ENCODE measurements around the gene PKD1L1.
"Not testable (repeated sequence)": the region's sequence is repeated elsewhere in the genome, so short reads cannot be mapped to it uniquely, and the experiment has no call there.

The PKD1L1 gene

DNA sequence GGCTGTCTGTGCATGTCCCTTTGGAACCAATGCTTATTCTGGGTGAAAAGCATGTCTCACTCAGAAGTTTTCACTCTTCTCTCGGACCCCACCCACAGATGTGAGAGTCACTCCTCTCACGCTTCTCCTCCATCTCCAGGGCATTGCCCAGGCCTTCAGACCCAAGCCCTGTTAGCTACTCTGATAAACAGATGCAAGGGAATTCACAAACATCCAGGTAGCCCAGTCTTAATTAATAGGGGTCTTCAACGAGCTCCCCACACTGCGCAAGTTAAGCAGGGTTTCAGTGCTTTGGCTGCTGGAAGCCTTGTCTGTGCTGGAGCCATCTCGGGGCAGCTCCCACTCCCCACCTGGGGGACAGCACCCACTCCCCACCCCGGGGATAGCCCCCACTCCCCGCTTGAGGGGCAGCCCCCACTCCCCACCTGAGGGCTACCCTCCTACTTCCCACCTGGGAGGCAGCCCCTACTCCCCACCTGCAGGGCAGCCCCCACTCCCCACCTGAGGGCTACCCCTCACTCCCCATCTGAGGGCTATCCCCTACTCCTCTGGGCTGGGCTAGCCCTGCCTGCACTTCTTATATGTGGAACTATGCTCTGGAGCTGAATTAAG is 8.7 kb downstream of the PKD1L1 start:
- no peak for DNase-seq (ENCODE audit: low read depth in 2 of 2, low spot score in 1 of 2)

DNA sequence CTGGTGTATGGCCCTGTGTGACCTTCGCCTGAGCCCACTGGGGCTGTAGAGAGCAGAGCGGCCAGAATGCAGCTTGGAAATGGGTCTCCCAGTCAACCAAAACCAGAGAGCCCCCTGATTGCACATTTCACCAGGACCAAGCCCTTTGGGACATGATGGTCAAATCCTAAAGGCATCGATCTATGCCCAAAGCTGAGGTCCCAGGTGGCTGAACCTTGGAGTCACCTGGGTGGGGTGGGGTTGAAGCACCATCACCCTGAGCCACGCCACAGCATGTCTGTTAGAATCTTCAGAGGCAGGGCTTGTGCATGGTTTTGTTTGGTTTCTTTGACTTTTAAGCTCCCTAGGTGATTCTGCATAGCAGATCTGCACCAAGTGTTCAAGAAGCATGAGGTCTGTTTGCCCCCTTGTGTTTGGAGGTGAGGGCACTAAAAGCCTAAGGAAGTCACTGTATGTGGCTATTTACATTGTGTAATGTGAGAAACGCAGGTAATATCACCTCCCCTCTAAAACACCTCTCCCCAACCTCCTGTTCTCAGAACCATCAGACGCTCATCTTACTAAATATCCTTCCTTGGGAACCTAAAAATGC is 9.6 kb downstream of the PKD1L1 start:
- DNase-seq (ENCODE audit: low read depth in 2 of 2, low spot score in 1 of 2) = no peak

DNA sequence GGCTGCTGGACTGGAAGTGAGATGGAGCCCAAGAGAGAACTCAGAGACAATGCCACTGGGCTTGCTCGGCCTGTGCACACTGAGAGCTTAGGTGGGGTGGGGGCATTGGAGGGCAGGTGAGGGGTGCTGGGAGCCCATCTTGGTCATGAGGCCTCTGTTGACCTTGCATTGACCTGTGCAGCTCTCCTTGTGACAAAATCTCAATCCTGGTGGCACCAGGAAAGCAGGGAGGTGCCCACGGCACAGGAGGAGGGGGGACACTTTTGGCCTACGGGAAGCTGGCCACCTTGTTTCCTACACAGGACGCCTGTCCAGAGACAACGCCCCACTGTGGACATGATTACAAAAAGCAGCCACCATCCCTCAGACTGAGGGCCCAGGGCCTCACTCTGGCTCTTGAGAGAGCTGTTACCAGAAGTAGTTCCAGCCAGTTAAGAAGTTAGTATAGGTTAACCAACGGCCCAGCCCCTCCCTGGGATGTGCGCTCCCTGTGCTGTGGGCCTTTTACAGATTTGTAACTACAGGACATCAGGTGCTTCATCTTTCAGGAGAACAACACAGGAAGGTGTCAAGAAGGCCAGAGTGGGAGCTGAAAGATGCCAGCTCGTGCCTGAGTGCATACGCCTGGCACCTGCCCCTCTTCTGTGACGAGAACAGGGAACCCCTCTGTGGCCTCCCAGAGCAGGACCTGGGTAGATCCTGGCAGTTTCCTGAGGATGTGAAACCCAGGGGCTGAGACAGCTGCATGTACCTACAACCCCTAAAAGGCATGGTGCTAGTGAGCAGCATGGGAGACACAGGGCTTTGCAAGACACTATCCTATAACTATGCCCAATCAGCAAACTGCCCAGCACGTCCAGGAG is 10.3 kb downstream of the PKD1L1 start:
- DNase-seq (ENCODE audit: low read depth in 2 of 2, low spot score in 1 of 2) = no peak

DNA sequence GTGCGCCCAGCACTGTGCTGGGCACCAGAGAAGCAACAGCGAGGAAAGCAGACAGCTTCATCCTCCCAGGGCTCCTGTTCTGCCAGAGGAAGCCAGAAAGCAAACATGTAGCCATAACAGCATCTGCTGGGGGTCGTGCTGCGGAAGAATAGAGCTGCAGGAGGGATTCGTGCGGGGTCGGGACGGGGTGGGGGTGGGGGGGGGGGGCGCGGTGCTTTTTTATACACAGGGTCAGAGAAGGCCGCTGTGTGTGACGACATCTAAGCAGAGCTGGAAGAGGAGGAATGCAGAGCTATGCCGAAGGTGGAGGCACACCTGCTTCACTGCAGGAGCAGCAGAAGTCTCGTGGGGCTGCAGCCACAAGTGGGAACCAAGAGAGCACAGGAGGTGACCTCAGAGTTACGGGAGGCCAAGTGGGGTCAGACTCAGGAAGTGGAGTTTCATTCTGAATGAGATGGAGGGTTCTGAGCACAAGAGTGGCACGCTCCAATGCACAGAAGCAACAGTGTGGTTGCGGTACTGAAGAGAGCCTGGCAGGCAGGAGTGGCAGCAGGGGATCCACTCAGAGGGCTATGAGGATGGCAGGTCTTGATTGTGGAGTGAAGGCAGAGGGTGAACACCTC is 11.1 kb downstream of the PKD1L1 start:
- no peak for DNase-seq (ENCODE audit: low read depth in 2 of 2, low spot score in 1 of 2)

DNA sequence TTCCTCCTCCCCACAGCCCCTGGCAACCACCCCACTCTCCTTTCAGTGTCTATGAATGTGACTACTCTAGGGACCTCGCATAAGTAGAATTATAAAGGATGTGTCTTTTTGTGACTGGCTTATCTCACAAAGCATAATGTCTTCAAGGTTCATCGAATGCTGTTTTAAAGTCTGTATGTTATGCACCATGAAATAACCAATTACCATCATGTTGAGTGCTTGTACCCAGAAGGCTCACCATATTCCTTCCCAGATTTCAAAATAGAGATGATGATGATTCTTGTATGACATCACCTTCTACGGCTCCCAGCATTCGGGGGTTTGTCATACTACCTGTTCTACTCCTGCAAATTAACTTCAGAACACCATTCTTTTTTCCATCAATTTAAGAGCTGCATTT is 11.9 kb downstream of the PKD1L1 start:
- no peak for DNase-seq (ENCODE audit: low read depth in 2 of 2, low spot score in 1 of 2)

DNA sequence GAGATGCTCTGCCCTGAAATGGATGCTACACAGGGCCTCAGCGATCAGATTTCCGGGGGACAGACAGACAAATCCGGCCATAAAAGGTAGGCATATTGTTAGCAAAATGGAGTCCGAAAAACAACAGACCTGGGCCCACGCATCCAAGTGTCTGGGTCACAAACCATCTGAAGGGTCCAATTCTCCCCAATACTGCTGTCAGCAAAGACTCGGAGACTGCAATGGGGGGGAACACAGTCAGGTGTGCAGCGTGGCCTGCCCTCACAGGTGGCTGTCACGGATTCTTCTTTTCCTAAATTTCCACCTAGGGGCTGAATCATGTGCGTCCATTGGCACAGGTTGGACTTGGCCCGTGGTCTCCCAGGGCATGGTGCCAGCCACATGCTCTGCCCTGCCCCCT is 12.9 kb downstream of the PKD1L1 start:
- DNase-seq (ENCODE audit: low read depth in 2 of 2, low spot score in 1 of 2) = no peak

DNA sequence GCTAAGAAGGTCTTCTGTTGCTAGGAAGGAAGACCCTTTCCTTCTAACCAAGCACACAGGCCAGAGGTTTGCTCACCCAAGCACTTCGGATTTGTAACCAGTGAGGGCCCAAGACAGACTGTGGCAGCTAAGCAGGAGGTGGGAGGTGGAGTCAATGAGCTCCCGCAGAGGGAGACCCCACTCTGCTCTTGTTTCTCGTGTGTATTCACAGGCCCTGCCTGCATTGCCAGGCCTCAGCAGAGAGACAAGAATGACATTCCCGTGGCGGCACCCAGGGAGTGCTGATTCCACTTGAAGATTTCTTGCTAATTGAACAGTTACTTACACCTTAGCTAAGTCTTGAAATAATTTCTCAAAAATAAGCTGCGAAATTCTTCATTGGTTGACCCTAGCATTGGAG is 13.4 kb downstream of the PKD1L1 start:
- no peak for DNase-seq (ENCODE audit: low read depth in 2 of 2, low spot score in 1 of 2)

DNA sequence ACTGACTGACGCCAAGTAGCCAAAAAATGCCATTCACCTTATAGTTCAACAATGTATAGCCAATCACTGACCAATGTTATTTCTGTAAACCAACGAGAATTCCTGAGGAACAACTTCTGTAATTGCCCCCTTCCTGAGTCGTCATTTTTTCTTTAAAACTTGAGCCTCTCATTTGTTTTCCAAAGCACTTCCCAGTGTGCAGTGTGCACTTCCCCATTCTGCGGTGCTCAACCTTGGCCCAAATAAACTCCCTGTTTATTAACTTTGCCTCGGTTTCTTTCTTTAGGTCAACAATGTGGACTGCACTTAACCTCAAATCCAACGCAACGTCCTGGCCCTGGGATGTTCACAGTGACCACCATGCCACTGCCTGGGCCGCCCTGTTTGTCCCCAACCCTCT is 15.1 kb downstream of the PKD1L1 start:
- no peak for DNase-seq (ENCODE audit: low read depth in 2 of 2, low spot score in 1 of 2)

DNA sequence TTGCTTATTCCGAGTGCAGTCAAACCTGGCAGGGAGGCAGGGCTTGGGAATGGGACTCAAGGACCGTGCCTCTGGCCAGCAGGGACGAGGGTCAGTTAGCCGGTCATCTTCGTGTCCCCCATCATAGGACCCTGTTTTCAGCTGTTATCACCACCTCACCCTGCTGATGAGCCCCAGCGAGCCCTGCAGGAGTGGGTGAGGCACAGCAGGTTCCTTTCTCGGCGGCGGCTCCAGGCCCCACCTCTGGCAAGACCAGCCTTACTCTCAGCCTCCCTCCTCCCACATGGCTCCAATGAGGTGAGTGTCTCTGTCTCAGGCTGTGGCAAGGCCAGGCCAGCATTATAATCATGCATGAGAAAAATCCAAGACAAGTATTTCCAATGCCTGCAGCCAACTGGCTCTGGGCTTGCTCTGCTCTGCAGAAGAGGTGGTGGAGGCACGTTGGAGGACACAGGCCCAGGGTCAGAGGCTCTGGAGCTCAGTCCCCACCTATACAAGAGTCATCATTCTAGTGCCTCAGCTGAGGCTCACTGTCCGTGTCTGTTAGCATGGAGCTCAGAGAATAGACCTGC is 15.7 kb downstream of the PKD1L1 start:
- no peak for DNase-seq (ENCODE audit: low read depth in 2 of 2, low spot score in 1 of 2)

DNA sequence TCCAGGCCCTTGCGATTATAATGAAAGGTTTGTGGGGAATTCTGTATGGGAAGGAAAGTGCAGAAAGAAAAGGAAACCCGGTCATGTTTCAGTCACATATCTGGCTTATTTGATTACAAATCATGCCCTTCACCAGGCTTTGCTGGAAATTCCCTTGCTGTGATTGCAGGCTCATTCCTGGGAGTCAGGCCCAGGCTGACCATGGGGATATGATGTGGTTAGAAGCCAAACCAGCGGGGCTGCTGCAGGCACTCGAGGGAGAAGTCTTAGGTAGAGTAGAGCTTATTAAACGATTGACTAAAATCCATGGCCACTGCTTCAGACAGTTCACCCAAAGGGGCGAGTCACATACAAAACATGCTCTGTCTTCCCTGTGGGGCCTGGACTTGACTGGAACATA is 16.2 kb downstream of the PKD1L1 start:
- DNase-seq (ENCODE audit: low read depth in 2 of 2, low spot score in 1 of 2) = no peak

DNA sequence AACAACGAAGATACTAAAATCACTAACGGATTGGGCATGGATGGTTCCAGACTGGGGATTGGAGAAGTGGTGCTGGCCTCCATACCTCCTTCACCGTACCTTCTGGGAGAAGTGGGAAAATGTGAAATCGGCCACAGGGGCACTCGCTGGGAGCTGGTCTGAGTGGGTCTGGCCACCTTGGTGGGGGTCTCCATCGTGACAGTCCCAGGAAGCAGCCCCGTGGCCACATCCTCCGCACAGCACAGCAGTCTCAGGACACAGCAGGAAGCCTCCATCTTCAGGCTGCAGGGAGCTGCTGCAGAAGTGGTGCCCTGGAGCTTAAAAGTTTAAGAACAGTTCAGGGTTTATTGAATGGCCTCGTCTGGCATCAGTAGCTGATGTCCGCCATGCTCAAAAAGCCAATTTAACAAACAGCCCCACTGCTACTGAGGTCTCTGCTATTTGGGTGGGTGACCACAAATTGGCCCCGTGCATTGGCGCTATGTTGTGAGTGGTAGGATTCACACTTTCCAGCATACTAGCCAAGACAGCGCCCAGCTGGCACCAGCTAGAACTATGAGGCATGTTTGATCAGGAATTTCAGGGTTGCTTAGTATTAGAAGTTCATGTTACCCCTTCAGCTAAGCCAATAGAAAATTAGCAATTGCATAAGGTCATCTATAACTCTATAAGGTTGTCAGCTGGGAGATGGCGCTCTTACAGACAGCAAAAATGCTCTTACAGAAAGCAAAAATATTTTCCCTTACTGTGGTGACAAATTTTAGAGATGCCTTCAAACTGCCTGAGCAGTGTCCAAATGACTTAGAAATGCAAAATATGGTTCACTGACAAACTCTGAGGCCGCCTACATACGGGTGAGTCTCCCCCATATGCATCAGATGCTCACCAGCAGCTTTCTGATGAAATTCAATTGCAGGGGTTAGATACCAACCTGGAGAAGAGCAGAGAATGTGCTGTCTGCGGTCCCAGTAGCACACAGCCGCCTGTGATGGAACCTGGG is 17.0 kb downstream of the PKD1L1 start:
- no peak for DNase-seq (ENCODE audit: low read depth in 2 of 2, low spot score in 1 of 2)

DNA sequence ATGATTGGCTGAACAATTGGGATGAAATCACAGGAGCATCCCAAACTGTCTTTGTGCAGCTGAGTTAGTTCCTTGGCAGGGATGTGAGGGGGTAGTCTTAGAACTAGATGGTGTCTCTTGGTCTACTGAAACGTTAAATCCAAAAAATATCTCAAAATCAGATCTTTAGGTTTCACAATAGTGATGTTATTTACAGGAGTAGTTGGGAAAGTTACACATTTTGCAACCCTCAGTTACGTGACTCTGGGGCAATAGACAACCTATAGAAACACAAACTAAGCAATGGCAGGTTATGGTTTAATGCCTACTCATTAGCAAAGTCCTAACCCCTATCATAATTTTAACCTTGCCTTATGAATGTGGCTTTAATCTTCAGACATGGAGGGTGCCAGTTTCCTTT is 24.0 kb downstream of the PKD1L1 start:
- no peak for DNase-seq (ENCODE audit: low read depth in 2 of 2, low spot score in 1 of 2)

DNA sequence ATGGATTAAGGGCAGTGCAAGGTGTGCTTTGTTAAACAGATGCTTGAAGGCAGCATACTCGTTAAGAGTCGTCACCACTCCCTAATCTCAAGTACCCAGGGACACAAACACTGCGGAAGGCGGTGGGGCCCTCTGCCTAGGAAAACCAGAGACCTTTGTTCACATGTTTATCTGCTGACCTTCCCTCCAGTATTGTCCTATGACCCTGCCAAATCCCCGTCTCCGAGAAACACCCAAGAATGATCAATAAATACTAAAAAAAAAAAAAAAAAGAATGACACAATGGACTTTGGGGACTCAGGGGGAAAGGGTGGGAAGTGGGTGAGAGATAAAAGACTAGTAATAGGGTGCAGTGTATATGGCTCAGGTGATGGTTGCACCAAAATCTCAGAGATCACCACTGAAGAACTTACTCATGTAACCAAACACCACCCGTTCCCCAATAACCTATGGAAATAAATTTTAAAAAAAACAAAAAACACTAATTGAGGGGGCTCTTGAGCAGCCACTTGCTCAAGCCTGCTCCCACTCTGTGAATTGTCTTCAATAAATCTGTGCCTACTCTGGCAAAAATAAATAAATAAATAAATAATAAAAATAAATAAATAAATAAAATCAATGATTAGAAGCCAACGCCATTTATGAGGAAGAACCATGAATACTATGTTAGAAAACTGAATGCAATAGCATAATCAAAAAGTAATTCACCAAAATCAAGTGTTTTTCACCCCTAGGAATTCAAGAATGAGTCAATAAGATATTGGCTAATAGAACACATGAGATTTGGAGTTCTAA is 25.0 kb downstream of the PKD1L1 start:
- not testable (repeated sequence) for DNase-seq (ENCODE audit: low read depth in 2 of 2, low spot score in 1 of 2)

DNA sequence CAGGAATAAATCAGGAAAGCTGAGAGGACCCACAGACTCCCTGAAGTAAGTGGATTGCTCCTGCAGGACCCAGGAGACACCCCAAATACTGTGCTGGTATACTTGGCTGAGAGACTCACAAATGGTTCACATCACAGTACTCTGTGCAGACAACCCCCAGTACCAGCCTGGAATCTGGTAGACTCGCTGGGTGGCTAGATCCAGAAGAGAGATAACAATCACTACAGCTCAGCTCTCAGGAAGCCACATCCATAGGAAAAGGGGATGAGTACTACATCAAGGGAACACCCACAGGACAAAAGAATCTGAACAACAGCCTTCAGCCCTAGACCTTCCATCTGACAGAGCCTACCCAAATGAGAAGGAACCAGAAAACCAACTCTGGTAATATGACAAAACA is 31.8 kb downstream of the PKD1L1 start:
- DNase-seq (ENCODE audit: low read depth in 2 of 2, low spot score in 1 of 2) = not testable (repeated sequence)

DNA sequence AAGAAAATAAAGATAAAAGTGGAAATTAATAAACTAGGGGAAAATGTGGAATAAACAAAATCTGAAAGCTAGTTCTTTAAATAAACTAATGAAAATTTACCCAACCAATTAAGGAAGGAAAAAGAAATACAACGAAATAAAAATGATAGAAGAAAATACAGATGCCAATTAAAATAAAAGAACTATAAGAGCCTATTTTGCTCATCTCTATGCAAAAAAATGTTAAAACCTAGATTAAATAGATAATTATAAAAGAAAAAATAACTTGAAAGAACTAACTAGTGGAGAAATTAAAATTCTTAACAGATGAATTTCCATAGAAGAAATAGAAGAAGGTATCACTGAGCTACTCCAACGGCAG is 32.7 kb downstream of the PKD1L1 start:
- DNase-seq (ENCODE audit: low read depth in 2 of 2, low spot score in 1 of 2) = no peak

DNA sequence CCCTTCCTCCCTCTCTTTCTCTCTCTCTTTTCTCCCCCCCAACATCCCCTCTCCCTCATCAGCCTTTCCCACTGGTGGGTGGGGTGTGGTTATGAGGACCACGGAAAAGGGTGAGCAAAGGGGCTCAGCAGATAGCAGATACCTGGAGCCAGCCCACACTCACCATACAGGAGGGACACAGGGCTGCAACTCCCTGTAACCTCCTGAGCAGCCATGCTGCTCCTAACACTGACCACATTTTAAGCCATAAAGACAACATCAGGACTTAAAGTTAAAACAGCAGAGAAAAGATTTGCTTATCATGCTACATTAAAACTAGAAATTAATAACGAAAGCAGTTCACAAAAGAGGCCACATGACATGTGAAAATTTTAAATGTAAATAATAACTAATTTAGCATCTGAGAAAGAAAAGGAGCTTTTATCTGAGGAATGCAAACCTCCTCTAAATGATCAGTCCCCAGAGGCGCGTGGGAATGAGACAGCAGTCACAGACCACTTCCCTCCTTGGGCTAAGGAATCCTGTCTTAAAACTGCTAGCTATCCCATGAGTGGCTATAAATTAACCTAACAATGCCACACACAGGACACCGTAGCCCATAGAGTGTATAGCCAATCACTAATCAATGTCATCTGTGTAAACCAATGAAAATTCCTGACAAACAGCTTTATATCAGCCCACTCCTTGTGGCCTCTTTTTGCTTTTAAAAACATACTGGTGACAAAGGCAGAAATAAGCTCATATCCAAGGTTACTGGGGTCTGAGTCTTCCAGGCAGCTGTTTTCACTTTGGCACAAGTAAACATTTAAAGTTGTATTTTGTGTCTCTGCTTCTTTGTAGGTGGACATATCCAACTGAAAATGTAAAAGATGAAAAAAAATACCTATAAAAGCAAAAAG is 33.3 kb downstream of the PKD1L1 start:
- DNase-seq (ENCODE audit: low read depth in 2 of 2, low spot score in 1 of 2) = no peak

DNA sequence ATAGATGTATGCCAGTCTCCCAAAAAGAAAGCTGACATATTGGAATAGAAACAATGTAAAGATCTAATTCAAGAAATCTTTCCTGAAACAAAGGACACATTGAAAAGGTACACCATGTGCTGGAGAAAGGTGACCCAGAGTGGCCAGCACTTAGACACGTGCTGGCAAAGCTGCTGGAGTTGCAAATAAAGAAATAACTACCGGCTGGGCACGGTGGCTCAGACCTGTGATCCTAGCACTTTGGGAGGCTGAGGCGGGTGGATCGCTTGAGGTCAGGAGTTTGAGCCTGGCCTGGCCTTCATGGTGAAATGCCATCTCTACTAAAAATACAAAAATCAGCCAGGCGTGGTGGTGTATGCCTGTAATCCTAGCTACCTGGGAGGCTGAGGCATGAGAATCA is 35.9 kb downstream of the PKD1L1 start:
- DNase-seq (ENCODE audit: low read depth in 2 of 2, low spot score in 1 of 2) = no peak

DNA sequence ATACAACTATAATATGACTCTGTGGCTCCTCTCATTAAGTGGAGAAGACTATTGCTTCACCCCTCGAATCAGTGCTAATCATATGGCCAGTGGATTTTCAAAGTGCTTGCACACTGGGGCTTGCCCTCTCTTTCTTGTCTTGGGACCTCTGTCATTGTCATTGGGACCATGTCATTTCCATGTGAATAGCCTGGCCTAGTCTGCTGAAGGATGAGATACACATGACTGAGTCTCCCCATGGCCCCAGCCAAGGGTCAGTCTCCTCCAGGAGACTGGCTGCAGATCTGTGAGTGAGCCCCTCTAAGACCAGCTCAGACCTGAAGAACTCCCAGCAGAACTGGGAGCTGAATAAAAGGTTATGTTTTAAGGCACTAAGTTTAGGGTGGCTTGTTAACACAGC is 39.5 kb downstream of the PKD1L1 start:
- no peak for DNase-seq (ENCODE audit: low read depth in 2 of 2, low spot score in 1 of 2)
